Thymus (tissue), 11 donors: ENCODE measurements around the gene MAPKAP1. TPM values are rescaled to one million over a fixed set of nuclear protein-coding genes. Genes with fewer than 3 reads are reported as not detected.

Experiments used
- DNase-seq, 9 donors: peaks; one replicate each; pipeline ENCODE4 v3.0.0-alpha.2; 2013; ENCODE audit warnings: low spot score in 9 of 9, low read depth in 6 of 9, missing footprints in 1 of 9
- H3K27ac ChIP-seq, 2 donors: one replicate each; pipeline ENCODE4 v1.5.1; 2013; ENCODE audit warnings: control low read depth in 1 of 2, low read depth in 1 of 2, low read length in 1 of 2, mild to moderate bottlenecking in 1 of 2, moderate library complexity in 1 of 2
- H3K27me3 ChIP-seq, 2 donors: one replicate each; pipeline ENCODE4 v1.5.1; 2013; ENCODE audit warnings: low read length in 1 of 2; ENCODE audit not compliant: control insufficient read depth in 2 of 2, insufficient read depth in 1 of 2
- H3K36me3 ChIP-seq, 2 donors: one replicate each; pipeline ENCODE4 v1.5.1; 2013; ENCODE audit warnings: low read length in 1 of 2, mild to moderate bottlenecking in 1 of 2, moderate library complexity in 1 of 2; ENCODE audit not compliant: control insufficient read depth in 2 of 2, insufficient read depth in 2 of 2
- H3K4me1 ChIP-seq, 2 donors: one replicate each; pipeline ENCODE4 v1.5.1; 2013; ENCODE audit warnings: low read length in 2 of 2; ENCODE audit not compliant: control insufficient read depth in 2 of 2, insufficient read depth in 2 of 2
- H3K4me3 ChIP-seq, 2 donors: one replicate each; pipeline ENCODE4 v1.5.1; 2013; ENCODE audit warnings: low read length in 2 of 2, control low read depth in 1 of 2, mild to moderate bottlenecking in 1 of 2
- H3K9me3 ChIP-seq, 2 donors: one replicate each; pipeline ENCODE4 v1.5.1; 2013; ENCODE audit warnings: low read length in 1 of 2, mild to moderate bottlenecking in 1 of 2; ENCODE audit not compliant: control insufficient read depth in 2 of 2, insufficient read depth in 1 of 2
- WGBS: extraction: QIAGEN DNeasy Blood & Tissue Kit; methylation state at CpG from one replicate; pipeline ENCODE4 v1.1.7; 2013; 5-methylcytosine and 5-hydroxymethylcytosine counted together
- polyA plus RNA-seq: library from polyadenylated mRNA; stranded (reverse); fragments of 200-250 nt; gene quantifications from one replicate; pipeline ENCODE4 v1.2.3, GENCODE V29; 2013
- total RNA-seq: library from RNA; stranded (reverse); fragments of 120-200 nt; gene quantifications from one replicate; pipeline ENCODE4 v1.2.4, GENCODE V29; 2013
- donor health status: healthy.

MAPKAP1 gene
- total and polyA plus RNA-seq, 2 donors, result 40.3 to 40.7 TPM

DNA sequence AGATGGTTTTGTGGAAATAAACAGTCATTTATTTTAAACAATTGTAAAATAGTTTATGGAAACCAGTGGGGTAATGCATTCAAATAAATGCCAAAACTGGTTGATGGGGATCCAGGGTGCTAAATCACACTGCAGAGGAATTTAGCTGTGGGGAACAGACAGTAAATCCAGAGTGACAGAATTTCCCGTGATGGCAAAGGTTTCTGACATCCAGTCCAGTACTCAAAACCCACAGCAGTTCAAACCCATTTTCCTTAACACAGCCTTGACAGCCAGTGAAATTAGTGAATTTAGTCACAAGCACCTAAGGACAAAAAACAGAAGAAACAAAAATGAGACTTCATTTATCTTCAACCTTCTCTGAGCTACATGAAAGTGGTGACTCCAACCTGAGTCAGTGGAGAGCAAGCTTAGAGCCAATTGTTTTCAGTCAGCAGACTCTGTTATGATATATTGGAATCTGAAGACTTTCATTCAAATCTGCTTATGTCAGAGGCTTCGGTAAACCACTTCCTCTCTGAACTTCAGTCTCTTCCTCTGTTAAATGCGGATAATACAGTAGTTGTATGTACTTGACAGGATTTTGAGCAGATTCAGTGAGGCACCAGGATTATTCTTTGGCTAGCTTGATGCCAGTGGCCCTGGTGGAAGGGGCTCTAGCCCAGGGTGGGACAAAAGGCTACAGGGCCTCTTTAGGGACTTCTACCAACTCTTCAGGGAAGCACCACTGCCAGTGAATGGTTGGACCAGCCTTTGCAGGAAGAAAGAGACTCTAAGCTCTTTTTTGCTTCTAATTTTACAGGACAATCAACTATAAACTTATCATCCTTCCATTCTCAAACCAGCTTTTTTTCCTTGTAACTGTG is 185.3 kb downstream of the MAPKAP1 start:
- peaks cover 14 to 16% of the 10 kb centered on the region in 2 donors for H3K4me1 ChIP-seq
- peak overlapping the region in 1 of 2 donors; percentile 60 for H3K27ac ChIP-seq
- peaks cover 3 to 9% of the 10 kb centered on the region in 2 donors for H3K36me3 ChIP-seq
- no peaks in the 10 kb centered on the region for H3K27me3 ChIP-seq
- DNase-seq, result peak in 8 of 9 donors; percentile 26 to 83 (median 54)
- WGBS, result 14% methylated on average over 3 of the region's 3 CpGs
- no peaks in the 10 kb centered on the region for H3K9me3 ChIP-seq
- no peak overlapping the region for H3K4me3 ChIP-seq

DNA sequence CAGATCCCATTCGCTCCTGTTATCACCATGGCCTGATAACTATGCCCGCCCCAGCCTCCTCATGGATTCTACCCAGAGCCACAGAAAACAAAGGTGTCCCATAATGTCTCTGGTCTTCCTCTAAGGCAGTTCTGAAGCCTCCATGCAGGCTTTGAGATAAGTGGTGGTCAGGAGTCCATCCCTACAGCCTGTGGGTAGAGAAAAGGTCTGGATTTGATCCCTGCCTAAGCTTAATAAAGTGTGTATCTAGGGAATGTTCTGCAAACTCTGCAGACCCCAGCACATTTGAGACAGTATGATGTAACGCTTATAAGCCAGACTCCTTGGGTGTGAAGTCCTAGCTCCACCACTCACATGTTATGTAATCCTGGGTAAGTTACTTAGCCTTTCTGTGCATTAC is 187.3 kb downstream of the MAPKAP1 start:
- Histone ChIP-seq H3K4me1 (peaks cover 14 to 16% of the 10 kb centered on the region in 2 donors), H3K9me3 (no peaks in the 10 kb centered on the region), H3K36me3 (peaks cover 3 to 8% of the 10 kb centered on the region in 2 donors), H3K27me3 (no peaks in the 10 kb centered on the region), H3K4me3 (no peak overlapping the region), H3K27ac (no peak overlapping the region)
- WGBS, result 98% methylated on average over 3 of the region's 3 CpGs
- no peak for DNase-seq

- 95% methylated on average over 4 of the region's 4 CpGs for WGBS
- no peak for DNase-seq
Measured at GRCh38 chr9:125517577-125517976, 189.4 kb downstream of the MAPKAP1 start.

DNA sequence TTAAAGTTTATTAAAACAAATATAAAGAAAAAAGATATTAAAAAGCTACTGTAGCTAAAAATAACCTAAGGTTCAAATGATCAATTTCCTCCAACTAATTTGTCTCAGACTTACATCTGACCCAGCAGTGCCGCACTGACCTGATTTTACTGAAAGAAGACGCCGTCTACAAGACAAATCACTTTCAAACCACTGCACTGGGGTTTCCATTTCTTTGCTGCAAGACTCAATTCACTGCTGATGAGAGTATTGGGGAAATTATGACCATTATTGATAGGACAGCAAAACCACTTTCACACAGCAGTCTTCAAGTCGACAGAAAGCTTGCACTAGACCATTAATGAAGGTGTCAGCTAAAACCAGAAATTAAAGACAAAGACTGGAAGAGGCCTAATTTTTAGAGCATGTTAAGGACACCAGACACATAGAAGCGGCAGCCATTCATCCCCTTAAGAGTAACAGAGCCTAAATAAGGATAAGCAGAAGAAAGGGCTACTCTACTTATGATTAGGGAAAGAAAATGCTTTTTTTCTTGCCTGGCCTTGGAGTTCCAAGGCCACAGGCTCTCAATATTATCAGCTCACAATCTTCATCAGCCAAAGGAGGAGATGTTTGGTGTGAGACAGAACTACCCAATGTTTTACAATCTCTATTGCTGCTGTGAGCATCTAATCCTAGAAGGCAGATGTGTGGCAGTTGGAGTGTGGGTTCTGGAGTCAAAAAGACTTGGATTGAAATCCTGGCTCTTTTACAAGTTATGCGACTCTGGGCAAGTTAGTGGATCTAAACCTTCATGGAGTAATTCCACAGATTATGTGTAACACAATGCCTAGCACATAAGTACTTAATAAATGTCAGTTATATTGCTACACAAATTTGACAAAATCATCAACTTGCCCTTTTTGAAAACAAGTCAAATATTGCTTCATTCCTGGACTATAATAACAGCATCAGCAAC is 190.7 kb downstream of the MAPKAP1 start:
- DNase-seq, result no peak
- Histone ChIP-seq H3K36me3 (peaks cover 5% of the 10 kb centered on the region in 2 donors), H3K4me3 (no peak overlapping the region), H3K9me3 (no peaks in the 10 kb centered on the region), H3K4me1 (peaks cover 0 to 5% of the 10 kb centered on the region in 2 donors), H3K27ac (no peak overlapping the region), H3K27me3 (no peaks in the 10 kb centered on the region)
- 98% methylated on average over 6 of the region's 6 CpGs for WGBS

More at GRCh38 chr9:125517577-125517976, 189.4 kb downstream of the MAPKAP1 start:
- peaks cover 11 to 17% of the 10 kb centered on the region in 2 donors for H3K4me1 ChIP-seq
- H3K9me3 ChIP-seq, result no peaks in the 10 kb centered on the region
- H3K4me3 ChIP-seq, result no peak overlapping the region
- no peaks in the 10 kb centered on the region for H3K27me3 ChIP-seq
- H3K36me3 ChIP-seq, result peaks cover 3 to 5% of the 10 kb centered on the region in 2 donors
- no peak overlapping the region for H3K27ac ChIP-seq

- Histone ChIP-seq H3K27me3 (no peaks in the 10 kb centered on the region), H3K4me1 (peaks cover 0 to 5% of the 10 kb centered on the region in 2 donors), H3K4me3 (no peak overlapping the region), H3K9me3 (no peaks in the 10 kb centered on the region), H3K36me3 (peaks cover 0 to 5% of the 10 kb centered on the region in 2 donors), H3K27ac (no peak overlapping the region)
- no peak for DNase-seq
- WGBS, result 97% methylated on average over 5 of the region's 5 CpGs
Measured at GRCh38 chr9:125515281-125515680, 191.7 kb downstream of the MAPKAP1 start.

DNA sequence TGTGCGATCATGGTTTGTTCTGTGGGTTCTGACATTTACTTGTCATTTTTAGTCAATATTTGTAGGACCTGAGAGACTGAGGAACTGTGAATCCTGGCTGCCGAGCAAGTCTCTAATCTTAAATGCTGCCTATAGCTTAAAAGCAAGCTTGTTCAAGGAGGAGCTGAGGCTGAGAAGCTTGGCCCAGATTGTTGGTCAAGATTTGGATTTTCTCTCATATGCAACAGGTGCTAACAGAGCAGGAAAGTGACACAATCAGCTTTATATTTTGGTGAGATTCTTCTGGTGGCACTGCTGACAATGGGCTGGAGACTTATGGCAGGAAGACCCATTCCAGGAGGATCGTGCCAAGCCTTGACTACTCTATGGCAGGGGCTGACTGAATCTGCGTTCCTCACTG is 192.5 kb downstream of the MAPKAP1 start:
- WGBS, result 97% methylated on average over 4 of the region's 4 CpGs
- no peaks in the 10 kb centered on the region for H3K9me3 ChIP-seq
- DNase-seq, result no peak
- H3K36me3 ChIP-seq, result peaks cover 0 to 5% of the 10 kb centered on the region in 2 donors
- H3K27me3 ChIP-seq, result no peaks in the 10 kb centered on the region
- no peak overlapping the region for H3K4me3 ChIP-seq
- H3K27ac ChIP-seq, result no peak overlapping the region
- peaks cover 0 to 5% of the 10 kb centered on the region in 2 donors for H3K4me1 ChIP-seq

DNA sequence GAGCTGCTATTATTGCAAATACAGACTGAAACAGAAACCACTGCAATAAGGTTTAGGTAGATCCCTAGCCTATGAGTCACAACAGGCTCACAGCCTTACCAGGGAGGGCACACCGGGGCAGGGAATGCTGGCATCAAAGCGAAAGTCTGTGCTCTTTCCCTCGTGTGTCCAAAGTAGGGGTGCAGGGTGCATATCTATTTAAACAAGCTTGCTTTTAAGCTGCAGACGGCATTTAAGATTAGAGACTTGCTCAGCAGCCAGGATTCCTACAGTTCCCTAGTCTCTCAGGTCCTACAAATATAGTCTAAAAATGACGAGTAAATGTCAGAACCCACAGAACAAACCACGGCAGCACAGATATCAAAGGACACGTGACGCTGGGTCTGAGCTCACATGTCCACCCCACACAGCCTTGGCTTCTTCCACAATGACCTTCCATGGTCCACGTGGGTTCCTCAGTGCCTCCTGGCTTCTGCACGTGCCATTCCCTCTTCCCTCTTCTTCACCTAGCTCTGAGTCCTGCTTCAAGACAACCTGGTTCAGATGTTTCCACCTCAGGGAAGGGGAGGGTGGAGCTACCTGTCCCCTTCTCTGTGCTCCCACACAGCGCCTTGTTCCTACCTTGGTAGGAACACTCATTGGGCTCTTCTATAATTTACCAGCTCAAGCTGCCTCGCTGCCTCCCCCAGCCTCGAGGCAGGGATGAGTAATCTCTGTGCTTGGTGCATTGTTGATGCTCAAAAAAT is 193.2 kb downstream of the MAPKAP1 start:
- H3K9me3 ChIP-seq, result no peaks in the 10 kb centered on the region
- no peak overlapping the region for H3K4me3 ChIP-seq
- no peak overlapping the region for H3K27ac ChIP-seq
- 93% methylated on average over 13 of the region's 13 CpGs for WGBS
- H3K36me3 ChIP-seq, result peaks cover 0 to 5% of the 10 kb centered on the region in 2 donors
- H3K4me1 ChIP-seq, result peaks cover 0 to 5% of the 10 kb centered on the region in 2 donors
- peak in 1 of 9 donors; percentile 24 for DNase-seq
- H3K27me3 ChIP-seq, result no peaks in the 10 kb centered on the region

- peaks cover 0 to 5% of the 10 kb centered on the region in 2 donors for H3K4me1 ChIP-seq
- no peak overlapping the region for H3K4me3 ChIP-seq
Measured at GRCh38 chr9:125513303-125513667, 193.7 kb downstream of the MAPKAP1 start.

More at GRCh38 chr9:125513303-125513667, 193.7 kb downstream of the MAPKAP1 start:
- Histone ChIP-seq H3K9me3 (no peaks in the 10 kb centered on the region), H3K27ac (no peak overlapping the region), H3K36me3 (peaks cover 0 to 3% of the 10 kb centered on the region in 2 donors), H3K27me3 (no peaks in the 10 kb centered on the region)
- DNase-seq, result no peak
- WGBS, result 92% methylated on average over 2 of the region's 2 CpGs
